GM12865 (cell line): Measurements from ENCODE around the gene GRHL3.

Source experiments
- DNase-seq: peaks from one replicate; pipeline ENCODE4 v3.0.0; 2010; ENCODE audit warnings: low read depth
- H3K4me3 ChIP-seq: 2 replicates; pipeline ENCODE4 v1.5.1; 2011; ENCODE audit warnings: mild to moderate bottlenecking, low read depth, low read length, control low read depth
- CTCF ChIP-seq: IDR thresholded peaks from 2 replicates; pipeline ENCODE4 v1.5.1; 2011; ENCODE audit warnings: low read length, control low read depth, low read depth, inconsistent platforms; ENCODE audit not compliant: insufficient read depth; ENCODE audit errors: missing control alignments

Gene GRHL3

DNA sequence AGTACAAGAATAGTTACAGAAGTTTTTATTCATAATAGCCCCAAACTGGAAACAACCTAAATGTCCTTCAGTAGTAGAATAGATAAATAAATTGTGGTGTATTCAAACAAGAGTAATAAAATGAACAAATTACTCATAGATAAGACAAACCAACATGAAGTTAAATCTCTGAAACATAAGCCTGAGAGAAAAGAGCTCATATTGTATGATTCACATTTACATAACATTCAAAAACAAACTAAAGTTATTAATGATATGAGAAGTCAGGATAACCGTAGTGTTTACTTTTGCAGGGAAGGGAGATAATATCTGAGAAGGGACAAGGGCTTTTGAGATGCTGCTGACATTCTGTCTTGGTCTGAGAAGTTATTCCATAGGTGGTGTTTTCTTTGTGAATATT lies 80.9 kb downstream of the GRHL3 start:
- H3K4me3 ChIP-seq: no peak overlapping the region
- TF ChIP-seq CTCF: no peak
- no peak for DNase-seq

DNA sequence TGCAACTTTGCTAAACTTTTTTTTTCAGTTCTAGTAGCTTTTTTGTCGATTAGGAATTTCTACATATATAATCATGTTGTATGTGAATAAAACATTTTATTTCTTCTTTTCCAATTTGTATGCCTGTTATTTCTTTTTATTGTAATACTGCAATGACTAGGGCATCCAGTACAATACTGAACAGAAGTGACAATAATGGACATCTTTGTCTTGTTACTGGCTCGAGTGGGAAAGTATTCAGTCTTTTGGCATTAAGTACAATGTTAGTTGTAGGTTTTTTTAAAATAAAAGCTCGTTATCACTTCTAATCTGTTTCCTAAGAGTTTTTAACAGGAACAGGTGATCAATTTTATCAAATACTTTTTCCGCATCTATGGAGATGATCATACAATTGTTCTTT lies 84.6 kb downstream of the GRHL3 start:
- no peak for TF ChIP-seq CTCF
- H3K4me3 ChIP-seq: no peak overlapping the region
- no peak for DNase-seq
